NCI-H1436 treated with DMSO at 0.1 percent for 48 hours (cell line): ENCODE results near the gene MARCHF7.

ENCODE experiments used
- DNase-seq: peaks from one replicate; lab custom pipeline; 2025; lab: John Stamatoyannopoulos, UW

Gene MARCHF7

GRCh38 chr2:159762075-159762474 lies 49.8 kb downstream of the MARCHF7 start:
- DNase-seq: no peak
